SK-N-SH (cell line): Measurements from ENCODE around the gene CYP2W1. TPM values are rescaled to one million over a fixed set of nuclear protein-coding genes. Genes with fewer than 3 reads are reported as not detected.

Experiments
- CTCF ChIA-PET: fragments of 300-600, 350-600 bp; formaldehyde crosslinking; extraction: SDS; loops from one replicate; lab custom pipeline; 2021; lab: Yijun Ruan, JAX
- POLR2A ChIA-PET: fragments of 350-600 bp; sonication (Branson Sonifier 250); formaldehyde crosslinking; extraction: SDS; loops from one replicate; lab custom pipeline; 2020; ENCODE audit warnings: antibody characterized with exemption, inconsistent platforms; lab: Yijun Ruan, JAX
- DNase-seq: peaks from one replicate; pipeline ENCODE4 v3.0.0; 2012
- H2AFZ ChIP-seq: fragments of 200-600 bp; sonication (generic); 2 replicates; pipeline ENCODE4 v1.8.1; 2016; ENCODE audit warnings: antibody characterized with exemption, mild to moderate bottlenecking, low read depth
- H3F3A ChIP-seq: fragments of 200-600 bp; sonication (generic); replicated peaks from 2 replicates; pipeline ENCODE3; 2016; ENCODE audit warnings: antibody characterized with exemption, mild to moderate bottlenecking; ENCODE audit not compliant: insufficient read depth
- H3K27ac ChIP-seq, 2 experiments: fragments of 200-500 bp in 1 of 2; fragments of 200-600 bp in 1 of 2; sonication (Bioruptor generic) in 1 of 2; sonication (generic), shearing (Covaris generic) in 1 of 2; 2 replicates each; pipeline versions ENCODE4 v1.5.1 to v1.6.1; 2014 to 2016; ENCODE audit warnings: low read depth in 2 of 2, inconsistent platforms in 1 of 2, low read length in 1 of 2, mild to moderate bottlenecking in 1 of 2, mixed read lengths in 1 of 2
- H3K27me3 ChIP-seq: fragments of 200-600 bp; sonication (generic), shearing (Covaris generic); 2 replicates; pipeline ENCODE4 v1.6.1; 2016; ENCODE audit warnings: mixed run types; ENCODE audit not compliant: insufficient read depth
- H3K36me3 ChIP-seq, 2 experiments: fragments of 200-500 bp in 1 of 2; fragments of 200-600 bp in 1 of 2; sonication (Bioruptor generic) in 1 of 2; sonication (generic) in 1 of 2; replicated peaks in 1 of 2; 2 replicates each; pipeline versions ENCODE3 to v1.5.1; 2014 to 2016; ENCODE audit warnings: low read length in 1 of 2, mild to moderate bottlenecking in 1 of 2; ENCODE audit not compliant: insufficient read depth in 2 of 2, control insufficient read depth in 1 of 2
- H3K4me1 ChIP-seq, 2 experiments: fragments of 200-500 bp in 1 of 2; fragments of 200-600 bp in 1 of 2; sonication (Bioruptor generic) in 1 of 2; sonication (generic), shearing (Covaris generic) in 1 of 2; 2 replicates each; pipeline versions ENCODE4 v1.5.1 to v1.6.1; 2014 to 2016; ENCODE audit warnings: low read depth in 1 of 2, low read length in 1 of 2, mixed run types in 1 of 2; ENCODE audit not compliant: insufficient read depth in 2 of 2, control insufficient read depth in 1 of 2
- H3K4me2 ChIP-seq: fragments of 200-600 bp; sonication (generic), shearing (Covaris generic); 2 replicates; pipeline ENCODE4 v1.6.1; 2017; ENCODE audit warnings: mixed run types
- H3K4me3 ChIP-seq, 2 experiments: fragments of 200-500 bp in 1 of 2; fragments of 200-600 bp in 1 of 2; sonication (Bioruptor generic) in 1 of 2; sonication (generic), shearing (Covaris generic) in 1 of 2; 2 replicates each; pipeline versions ENCODE4 v1.5.1 to v1.8.1; 2014 to 2016; ENCODE audit warnings: low read depth in 2 of 2, inconsistent platforms in 1 of 2, low read length in 1 of 2, mild to moderate bottlenecking in 1 of 2, mixed read lengths in 1 of 2, moderate library complexity in 1 of 2
- H3K79me2 ChIP-seq: fragments of 200-600 bp; sonication (generic); 2 replicates; pipeline ENCODE4 v1.8.1; 2017; ENCODE audit warnings: mild to moderate bottlenecking; ENCODE audit not compliant: insufficient read depth
- H3K9ac ChIP-seq: fragments of 200-600 bp; sonication (generic); 2 replicates; pipeline ENCODE4 v1.6.1; 2017; ENCODE audit warnings: mixed run types
- H3K9me2 ChIP-seq: fragments of 200-600 bp; sonication (generic); 2 replicates; pipeline ENCODE4 v1.6.1; 2017; ENCODE audit warnings: mixed run types
- H3K9me3 ChIP-seq: fragments of 200-600 bp; sonication (generic); 2 replicates; pipeline ENCODE4 v1.6.1; 2017; ENCODE audit warnings: mixed run types, mild to moderate bottlenecking, moderate library complexity
- H4K20me1 ChIP-seq: fragments of 200-600 bp; sonication (generic); 2 replicates; pipeline ENCODE4 v1.6.1; 2017; ENCODE audit warnings: mild to moderate bottlenecking, mixed run types; ENCODE audit not compliant: insufficient read depth
- CHD2 ChIP-seq: fragments of 150-350 bp; IDR thresholded peaks from 2 replicates; pipeline ENCODE4 v1.6.1; 2018; ENCODE audit warnings: low read length; ENCODE audit not compliant: partially characterized antibody
- FOSL2 ChIP-seq: IDR thresholded peaks from 2 replicates; pipeline ENCODE4 v1.4.0; 2012; ENCODE audit warnings: low read depth, mild to moderate bottlenecking, moderate library complexity, borderline replicate concordance
- MEF2A ChIP-seq: IDR thresholded peaks from 2 replicates; pipeline ENCODE4 v1.4.0; 2012; ENCODE audit warnings: low read depth, borderline replicate concordance
- MXI1 ChIP-seq: IDR thresholded peaks from 2 replicates; pipeline ENCODE4 v1.6.1; 2012; ENCODE audit warnings: mild to moderate bottlenecking, low read depth, low read length, improper control_type of control experiment
- NFIC ChIP-seq: IDR thresholded peaks from 2 replicates; pipeline ENCODE4 v1.4.0; 2012; ENCODE audit warnings: borderline replicate concordance
- POLR2AphosphoS5 ChIP-seq: IDR thresholded peaks from 2 replicates; pipeline ENCODE4 v1.6.1; 2012; ENCODE audit warnings: low read depth, low read length
- RFX5 ChIP-seq: IDR thresholded peaks from 2 replicates; pipeline ENCODE4 v1.6.1; 2012; ENCODE audit warnings: mild to moderate bottlenecking, improper control_type of control experiment, low read length
- RXRA ChIP-seq: IDR thresholded peaks from 2 replicates; pipeline ENCODE4 v1.4.0; 2012; ENCODE audit warnings: low read depth, mild to moderate bottlenecking, borderline replicate concordance
- USF1 ChIP-seq: IDR thresholded peaks from 2 replicates; pipeline ENCODE4 v1.4.0; 2012; ENCODE audit warnings: low read depth, borderline replicate concordance
- USF2 ChIP-seq: fragments of 150-350 bp; IDR thresholded peaks from 2 replicates; pipeline ENCODE4 v1.6.1; 2017; ENCODE audit warnings: antibody characterized with exemption, low read length, low read depth, borderline replicate concordance
- YY1 ChIP-seq: IDR thresholded peaks from 2 replicates; pipeline ENCODE4 v1.4.0; 2012; ENCODE audit warnings: low read depth, mild to moderate bottlenecking
- ZBTB33 ChIP-seq: IDR thresholded peaks from 2 replicates; pipeline ENCODE4 v1.4.0; 2012; ENCODE audit warnings: low read depth, borderline replicate concordance
- WGBS: methylation state at CpG from one replicate; pipeline ENCODE4 v1.1.6; 2017; ENCODE audit warnings: low lambda C conversion rate; 5-methylcytosine and 5-hydroxymethylcytosine counted together
- polyA plus RNA-seq, 3 experiments: library from polyadenylated mRNA; depleted of rRNA; stranded (reverse); fragments of >200 nt; gene quantifications; 2 replicates each; pipeline ENCODE4 v1.2.3, GENCODE V29; 2012

The CYP2W1 gene
- polyA plus RNA-seq, 1 of the 3 experiments (the other 2 are of a cell fraction), result 0.10 TPM

GRCh38 chr7:997404-998395, 14.7 kb downstream of the CYP2W1 start:
- Histone ChIP-seq H3K9me3 (no peaks in the 10 kb centered on the region), H2AFZ (no peak overlapping the region), H3K36me3 (peaks cover 4 to 44% of the 10 kb centered on the region in 2 experiments), H3K27me3 (no peaks in the 10 kb centered on the region), H3K79me2 (no peaks in the 10 kb centered on the region), H4K20me1 (peaks cover 4% of the 10 kb centered on the region; the same call in 1 of the 2 replicates), H3K4me3 (no peak overlapping the region), H3F3A (peaks cover 10% of the 10 kb centered on the region), H3K9me2 (no peaks in the 10 kb centered on the region), H3K4me1 (peaks cover 3 to 6% of the 10 kb centered on the region in 2 experiments; a peak in 2 of 4 replicates), H3K4me2 (no peak overlapping the region), H3K27ac (no peak overlapping the region), H3K9ac (no peak overlapping the region)
- 95% methylated on average over 36 of the region's 45 CpGs for WGBS
- ChIA-PET CTCF (interaction anchor here (0.8 to 11.2 kb wide), 5 partner anchors 56 to 146 kb away, joined by 3 to 756 read pairs (median 114); partner anchors contain the start of genes GPER1 and GPR146), POLR2A (no interaction called here)
- no peak for TF ChIP-seq RFX5
- no peak for TF ChIP-seq FOSL2
- no peak for TF ChIP-seq USF2
- no peak for TF ChIP-seq MXI1
- no peak for TF ChIP-seq NFIC
- TF ChIP-seq ZBTB33, result no peak
- no peak for TF ChIP-seq RXRA
- no peak for TF ChIP-seq CHD2
- no peak for TF ChIP-seq POLR2AphosphoS5
- TF ChIP-seq MEF2A, result no peak
- TF ChIP-seq YY1, result no peak
- TF ChIP-seq USF1, result no peak
- no peak for DNase-seq
